G401 (cell line): ENCODE data around the gene KCNQ4. TPM values are rescaled to one million over a fixed set of nuclear protein-coding genes. Genes with fewer than 3 reads are reported as not detected.

ENCODE experiments used
- DNase-seq: peaks from one replicate; pipeline ENCODE4 v3.0.0-alpha.2; 2015; ENCODE audit warnings: low spot score
- in situ Hi-C: cut with HindIII; loops from 2 replicates; pipeline ENCODE4 v1.10.0; 2016; ENCODE audit warnings: low sequenced_read_pairs, mixed read lengths
- total RNA-seq: library from RNA; depleted of rRNA; stranded (reverse); fragments of >200 nt; shearing (Covaris generic); gene quantifications from 2 replicates; pipeline ENCODE4 v1.2.3, GENCODE V29; 2014; rRNA removed

KCNQ4 gene
- 0.61 and 1.2 TPM in 2 replicates for total RNA-seq

DNA sequence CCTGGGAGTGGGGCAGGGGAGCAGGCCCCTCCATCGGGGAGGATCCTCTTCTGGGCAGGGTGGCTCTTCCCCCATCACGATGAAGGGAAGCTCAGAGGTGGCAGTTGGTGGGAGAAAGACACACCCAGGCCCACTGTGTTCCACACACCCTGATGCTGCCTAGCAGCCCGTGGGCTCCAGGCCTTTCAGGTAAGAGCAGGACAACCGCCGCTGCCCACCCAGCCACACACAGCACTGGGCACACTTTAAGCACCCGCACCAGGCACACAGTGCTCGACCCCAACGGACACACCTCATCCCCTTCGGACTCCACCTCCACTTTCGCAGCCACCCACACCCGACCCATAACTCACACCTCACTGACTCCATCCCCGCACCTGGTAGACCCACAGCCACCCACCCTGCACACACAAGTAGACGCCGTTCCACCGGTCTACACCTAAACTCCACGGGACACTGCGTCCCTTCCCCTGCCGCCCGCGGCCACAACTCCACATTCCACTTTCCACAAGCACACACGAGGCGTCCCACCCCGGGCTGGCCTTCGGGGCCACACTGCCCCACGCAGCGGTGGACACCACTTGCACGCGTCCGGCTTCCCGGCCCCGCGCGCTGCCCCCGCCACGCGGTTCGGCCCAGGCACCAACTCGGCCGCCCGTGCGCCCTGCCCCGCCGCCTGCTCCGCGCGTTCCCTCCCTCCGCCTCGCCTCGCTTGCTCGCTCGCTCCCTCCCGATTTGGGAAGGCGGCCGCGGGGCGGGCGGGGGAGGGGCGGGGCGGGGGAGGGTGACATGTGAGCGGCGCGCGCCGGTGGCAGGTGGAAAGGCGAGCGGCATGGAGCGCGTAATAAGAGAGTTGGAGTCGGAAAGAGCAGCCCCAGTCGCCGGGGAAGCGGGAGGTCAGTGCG lies at the start of gene KCNQ4:
KCNQ4 (plus strand) TSS at position 787 of the 905 bp plus-strand sequence. CDS start 307 bp downstream, outside the sequence.
- in situ Hi-C loops = loop anchor here (10.0 kb wide), 1 partner anchor 162 kb away; no protein-coding TSS in a partner anchor
- peak; percentile 47 for DNase-seq

DNA sequence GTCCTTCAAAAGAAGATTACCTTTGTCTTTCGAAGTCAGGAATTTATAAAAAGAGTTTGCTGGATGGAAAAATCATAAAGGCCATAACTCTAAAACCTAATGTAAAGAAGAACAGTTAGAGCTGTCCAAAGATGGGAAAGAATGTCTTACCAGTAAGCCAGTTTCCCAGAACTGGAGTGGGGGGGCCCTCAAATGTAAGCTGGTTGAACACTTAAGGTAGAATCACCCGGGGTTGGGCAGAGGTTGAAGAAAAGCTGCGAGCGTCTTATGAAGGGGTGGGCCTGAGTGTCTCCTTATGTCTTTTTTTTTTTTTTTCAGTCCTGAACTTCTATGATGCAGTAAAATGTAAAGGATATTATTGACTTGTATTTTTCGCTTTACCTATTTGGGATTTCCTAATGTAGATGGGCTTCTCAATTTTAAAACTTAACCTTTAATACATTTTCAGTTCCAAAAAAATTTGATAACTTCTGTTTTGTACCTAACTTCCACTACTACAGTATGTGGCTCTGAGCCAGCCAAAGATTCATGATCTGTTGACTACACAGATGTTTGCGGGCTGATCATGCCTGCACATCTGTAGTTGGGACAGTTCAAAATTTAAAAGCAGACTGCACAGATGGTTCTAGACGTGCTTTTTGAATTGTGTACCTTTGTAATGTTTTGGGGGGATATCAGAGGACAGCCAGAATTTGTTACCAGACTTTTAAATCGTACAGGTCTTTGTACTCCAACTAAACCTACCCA lies 48.5 kb upstream of the KCNQ4 start:
- in situ Hi-C loops = no loop called here

DNA sequence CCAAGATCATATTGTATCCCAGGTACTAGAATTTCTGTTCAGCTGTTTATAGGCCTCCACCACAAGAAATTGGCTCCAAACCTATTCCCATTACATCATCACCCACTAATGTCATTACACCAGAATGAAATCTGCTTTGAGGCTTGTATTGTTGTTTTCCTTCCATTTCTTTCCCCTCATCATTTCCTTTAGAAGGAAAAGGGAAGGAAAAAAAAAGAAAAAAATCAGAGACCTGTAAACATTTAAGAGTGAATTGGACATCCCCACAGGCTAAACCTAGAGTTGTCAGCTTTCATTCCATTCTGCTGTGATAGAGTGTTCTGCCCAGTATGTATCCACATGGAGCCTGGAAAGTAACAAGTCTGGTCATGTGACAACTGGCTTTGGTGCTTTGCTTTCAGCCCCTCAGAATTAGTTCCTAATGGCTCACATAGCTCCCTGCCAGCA lies 47.5 kb upstream of the KCNQ4 start:
- peak; percentile 13 for DNase-seq
- in situ Hi-C loops = no loop called here

More for the DNA sequence above, 48.5 kb upstream of the KCNQ4 start:
- no peak for DNase-seq

DNA sequence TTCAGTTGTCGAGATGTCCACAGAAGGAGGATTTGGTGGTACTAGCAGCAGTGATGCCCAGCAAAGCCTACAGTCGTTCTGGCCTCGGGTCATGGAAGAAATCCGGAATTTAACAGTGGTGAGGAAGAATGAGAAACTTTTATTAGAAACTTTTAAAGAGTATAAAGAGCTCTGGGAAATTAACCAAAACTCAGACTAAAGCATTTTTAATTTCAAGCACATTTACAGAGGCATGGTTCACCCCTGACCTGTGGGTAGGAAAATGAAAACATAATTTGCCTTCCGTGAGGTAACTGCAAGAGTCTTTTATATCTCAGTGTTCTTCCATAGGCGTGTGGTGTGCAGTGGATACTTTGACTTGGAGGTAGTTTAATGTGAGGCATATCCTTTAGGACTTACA lies 44.8 kb upstream of the KCNQ4 start:
- DNase-seq = no peak
- in situ Hi-C loops = no loop called here

DNA sequence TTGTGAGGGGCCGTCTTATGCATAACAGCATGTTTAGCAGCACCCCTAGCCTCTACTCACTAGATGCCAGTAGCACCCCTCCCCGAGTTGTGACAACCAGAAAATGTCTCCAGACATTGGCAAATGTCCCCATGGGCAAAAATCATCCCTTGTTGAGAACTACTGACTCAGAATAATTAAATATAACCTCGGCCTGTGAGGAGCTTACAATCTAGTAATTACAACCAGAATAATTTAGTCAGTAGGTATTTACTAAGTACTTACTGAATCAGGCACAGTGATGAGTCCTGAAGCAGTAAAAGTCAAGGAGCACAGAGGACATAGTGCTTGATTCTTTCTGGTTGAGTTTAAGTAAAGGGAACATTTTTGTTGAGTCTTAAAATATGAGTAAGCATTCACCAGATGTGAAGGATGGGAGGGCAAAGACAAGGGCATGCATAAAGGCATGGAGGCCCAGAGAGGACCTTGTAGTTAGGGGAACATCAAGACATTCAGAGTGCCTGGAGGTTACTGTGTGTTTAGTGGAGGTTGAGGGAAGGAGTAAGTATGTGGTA lies 44.1 kb upstream of the KCNQ4 start:
- in situ Hi-C loops = no loop called here

DNA sequence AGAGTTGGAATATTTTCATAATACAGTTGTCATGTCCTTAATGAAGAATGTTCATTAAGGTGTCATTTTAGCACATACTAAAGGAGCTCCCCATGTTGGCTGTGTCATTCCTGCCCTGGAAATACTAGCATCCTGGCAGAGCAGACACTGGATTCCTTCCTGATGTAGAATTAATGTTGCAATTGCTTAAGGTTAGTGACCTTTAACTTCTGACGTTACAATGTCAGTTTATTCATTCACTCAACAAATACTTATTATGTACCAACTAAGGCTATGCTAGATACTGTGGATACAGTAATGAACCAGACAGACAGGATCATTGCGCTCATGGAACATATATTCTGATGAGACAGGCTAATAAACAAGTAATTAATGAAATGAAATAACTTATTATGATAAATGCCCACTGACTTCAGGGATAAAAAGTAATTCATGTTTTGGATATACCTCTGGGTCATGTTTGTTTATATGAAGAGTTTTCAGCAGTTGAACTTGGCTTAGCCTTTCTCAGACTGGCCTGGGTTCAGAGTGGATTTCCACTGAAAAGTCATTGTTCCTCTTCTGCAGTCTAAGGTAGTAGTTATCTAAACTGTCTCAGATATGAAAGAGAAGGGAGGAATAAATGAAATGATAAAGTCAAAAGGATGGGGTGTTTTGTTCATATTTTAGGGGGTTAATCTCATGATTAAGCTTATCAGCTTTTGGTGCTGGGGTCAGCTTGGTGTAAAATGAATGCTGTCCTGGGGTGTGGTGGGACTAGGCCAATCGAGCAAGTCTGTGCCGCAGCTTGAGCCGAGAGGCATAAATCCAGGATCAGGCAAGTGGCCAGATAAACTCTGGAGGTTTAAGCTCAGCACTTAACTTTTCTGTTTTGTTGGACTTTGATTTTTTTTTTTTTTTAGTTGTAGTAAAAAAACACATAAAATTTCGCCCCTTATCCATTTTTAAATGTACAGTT lies 43.3 kb upstream of the KCNQ4 start:
- DNase-seq = no peak
- in situ Hi-C loops = no loop called here

More for the DNA sequence above, 44.1 kb upstream of the KCNQ4 start:
- DNase-seq = no peak

DNA sequence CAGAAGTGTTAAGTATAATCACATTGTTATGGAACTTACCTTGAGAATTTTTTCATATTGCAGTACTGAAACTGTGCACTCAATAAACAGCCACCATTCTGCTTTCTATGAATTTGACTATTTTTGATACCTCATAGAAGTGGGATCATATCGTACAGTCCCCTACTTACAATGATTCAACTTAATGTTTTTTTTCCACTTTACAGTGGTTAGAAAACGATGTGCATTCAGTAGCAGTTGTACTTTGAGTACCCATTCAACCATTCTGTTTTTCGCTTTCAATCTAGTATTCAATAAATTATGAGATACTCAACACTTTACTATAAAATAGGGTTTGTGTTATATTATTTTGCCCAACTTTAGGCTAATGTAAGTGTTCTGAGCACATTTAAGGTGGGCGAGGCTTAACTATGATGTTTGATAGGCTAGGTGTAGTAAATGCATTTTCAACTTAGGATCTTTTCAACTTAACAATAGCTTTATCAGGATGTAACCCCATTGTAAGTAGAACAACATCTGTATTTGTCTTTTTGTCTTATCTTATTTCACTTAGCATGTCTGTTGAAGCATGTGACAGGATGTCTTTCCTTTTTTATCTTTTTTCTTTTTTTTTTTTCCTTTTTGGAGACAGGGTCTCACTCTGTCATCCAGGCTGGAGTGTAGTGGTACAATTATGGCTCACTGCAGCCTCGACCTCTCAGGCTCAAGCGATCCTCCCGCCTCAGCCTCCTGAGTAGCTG lies 42.4 kb upstream of the KCNQ4 start:
- no peak for DNase-seq
- in situ Hi-C loops = no loop called here

DNA sequence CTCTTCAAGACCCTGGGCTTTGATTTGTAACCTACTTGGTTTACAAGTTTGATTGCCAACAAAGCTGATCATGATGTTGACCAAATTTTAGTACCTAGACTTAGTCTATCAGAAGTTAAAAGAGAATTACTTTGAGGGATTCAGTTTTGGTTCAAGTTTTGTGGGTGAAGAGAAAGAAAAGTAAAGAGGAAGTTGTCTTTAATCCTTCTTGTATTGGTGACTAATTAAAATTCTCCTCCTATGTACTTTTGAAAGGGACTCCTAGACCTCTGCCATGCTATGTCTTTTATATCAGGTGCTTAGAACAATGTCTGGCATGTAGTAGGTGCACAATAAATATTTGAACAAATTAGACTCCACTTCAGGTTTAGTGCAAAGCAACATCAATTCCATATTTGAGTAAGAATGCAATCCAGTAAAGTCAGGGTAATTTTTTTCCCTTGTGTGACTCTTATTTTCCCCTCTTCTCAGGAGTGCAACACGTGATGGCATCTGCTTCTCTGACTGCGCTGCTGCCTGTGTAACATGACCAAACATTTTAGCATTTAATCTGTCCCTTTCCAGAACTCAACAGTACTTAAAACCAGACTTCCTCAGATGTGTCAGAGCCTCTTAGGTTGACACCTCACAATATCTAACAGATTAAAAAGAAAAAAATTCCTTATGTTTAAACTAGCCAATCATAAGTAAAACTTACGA lies 41.1 kb upstream of the KCNQ4 start:
- in situ Hi-C loops = no loop called here
- DNase-seq = no peak

DNA sequence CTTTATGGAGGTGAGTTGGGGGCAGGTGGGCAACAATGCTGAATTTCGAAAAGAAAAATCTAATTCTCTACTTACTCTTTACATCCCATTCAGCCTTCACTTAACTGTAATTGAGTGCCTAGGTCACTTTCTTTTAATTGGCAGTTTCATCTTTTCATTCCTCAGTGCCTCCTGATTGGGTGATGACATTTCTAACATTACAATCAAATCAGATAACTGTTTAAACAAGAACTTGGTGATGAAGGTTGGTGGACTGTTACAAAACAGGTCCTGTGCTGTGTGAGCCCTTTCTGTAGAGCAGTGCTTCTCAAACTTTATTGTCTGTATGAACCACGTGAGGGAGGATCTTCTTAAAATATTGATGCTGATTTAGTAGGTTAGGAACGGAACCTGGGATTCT lies 40.1 kb upstream of the KCNQ4 start:
- in situ Hi-C loops = no loop called here
- no peak for DNase-seq

DNA sequence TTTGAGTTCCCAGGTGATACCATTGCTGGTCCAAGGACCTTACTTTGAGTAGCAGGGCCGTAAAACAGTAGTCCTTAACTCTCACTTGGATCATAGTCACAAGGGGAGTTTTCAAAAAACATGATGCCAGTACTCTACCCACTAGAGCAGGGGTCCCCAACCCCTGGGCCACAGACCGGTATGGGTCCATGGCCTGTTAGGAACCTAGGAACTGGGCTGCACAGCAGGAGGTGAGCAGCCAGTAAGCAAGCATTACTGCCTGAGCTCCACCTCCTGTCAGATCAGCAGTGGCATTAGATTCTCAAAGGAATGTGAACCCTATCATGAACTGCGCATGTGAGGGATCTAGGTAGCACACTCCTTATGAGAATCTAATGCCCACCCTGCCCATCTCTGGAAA lies 39.7 kb upstream of the KCNQ4 start:
- DNase-seq = no peak
- in situ Hi-C loops = no loop called here

DNA sequence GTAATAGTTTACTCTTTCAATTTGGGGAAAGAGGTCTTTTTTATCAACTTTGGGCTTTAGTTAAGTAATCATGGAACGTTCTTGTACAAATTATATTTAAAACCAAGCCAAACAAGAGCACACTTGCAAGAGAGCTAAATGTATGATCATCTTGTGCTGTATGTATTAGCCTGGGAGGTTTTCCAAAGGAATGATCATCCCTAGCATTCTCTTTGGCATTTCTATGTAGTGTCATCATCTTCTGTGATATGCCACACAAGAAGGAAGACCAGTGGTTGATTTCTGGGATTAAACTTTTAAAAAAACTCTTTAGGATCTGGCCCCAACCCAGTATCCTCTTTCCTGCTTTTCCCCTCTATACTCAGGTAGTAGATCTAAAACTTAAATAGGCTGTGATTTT lies 38.4 kb upstream of the KCNQ4 start:
- in situ Hi-C loops = no loop called here
- DNase-seq = no peak

DNA sequence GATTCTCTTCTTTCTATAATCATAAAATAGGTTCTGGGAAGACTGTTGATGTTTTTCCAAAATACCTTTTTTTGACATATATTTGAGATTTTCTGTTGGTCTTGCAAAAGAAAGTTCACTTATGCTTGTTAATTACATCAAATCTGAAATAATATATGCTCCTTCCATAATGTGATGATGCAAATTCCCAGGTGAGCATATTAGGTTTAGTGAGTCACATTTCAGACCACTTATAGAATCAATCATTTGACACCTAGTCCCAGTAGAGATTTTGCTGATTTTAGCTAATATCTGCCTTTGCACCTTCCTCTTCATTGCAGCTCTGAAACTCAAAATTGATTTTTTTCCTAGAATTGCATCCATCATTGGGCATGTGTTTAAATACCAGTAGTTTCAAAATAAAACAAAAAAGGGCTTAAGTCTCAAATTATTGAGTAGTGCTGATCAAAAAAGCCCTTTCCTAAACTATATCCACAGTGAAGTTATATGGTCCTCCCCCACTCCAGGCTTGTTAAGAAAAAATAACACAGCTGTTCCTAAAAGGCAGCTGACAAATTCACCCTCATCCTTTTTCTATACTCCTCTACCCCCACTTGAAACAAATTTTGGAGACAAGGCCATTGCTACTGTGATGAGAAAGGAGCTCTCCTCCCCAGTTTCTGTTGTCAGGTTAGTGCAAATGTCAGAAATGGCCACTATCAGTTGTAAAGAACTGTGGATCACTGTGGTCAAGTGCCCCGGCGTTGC lies 37.1 kb upstream of the KCNQ4 start:
- no peak for DNase-seq
- in situ Hi-C loops = no loop called here

DNA sequence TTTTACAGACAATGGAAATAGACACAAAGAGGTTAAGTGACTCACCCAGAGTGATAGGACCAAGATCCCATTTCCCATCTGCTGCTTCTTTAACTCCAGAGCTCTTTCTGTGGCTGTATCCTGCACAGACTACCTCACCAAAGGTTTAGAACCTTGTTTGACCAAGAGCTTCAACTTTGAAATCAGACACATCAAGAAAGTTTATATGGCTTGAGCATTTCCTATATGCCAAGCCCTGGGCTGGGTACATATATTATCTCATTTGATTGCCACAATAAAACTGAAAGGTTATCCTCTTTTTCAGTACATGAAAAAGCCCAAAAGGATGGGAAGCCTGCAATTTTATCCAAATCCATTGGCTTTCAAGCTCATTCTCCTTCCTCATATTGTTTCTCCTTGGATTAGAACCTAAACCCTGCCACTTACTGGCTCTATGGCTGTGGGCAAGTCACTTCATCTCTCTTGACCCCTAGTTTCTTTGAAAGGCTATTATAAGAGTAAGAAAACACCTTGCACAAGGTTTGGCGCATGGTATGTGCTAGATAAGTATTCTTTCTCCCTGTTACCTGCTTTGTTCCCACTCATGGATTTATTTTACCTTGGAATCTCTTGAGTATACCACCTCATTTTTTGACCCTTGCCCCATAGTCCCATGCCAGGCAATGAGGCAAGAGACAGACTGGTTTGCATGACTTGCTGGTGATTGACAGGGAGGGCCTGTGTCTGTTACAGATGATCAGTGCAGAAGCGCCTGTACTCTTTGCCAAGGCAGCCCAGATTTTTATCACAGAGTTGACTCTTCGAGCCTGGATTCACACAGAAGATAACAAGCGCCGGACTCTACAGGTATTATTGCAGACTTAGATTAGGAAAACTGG lies 34.5 kb upstream of the KCNQ4 start:
- in situ Hi-C loops = no loop called here
- no peak for DNase-seq

DNA sequence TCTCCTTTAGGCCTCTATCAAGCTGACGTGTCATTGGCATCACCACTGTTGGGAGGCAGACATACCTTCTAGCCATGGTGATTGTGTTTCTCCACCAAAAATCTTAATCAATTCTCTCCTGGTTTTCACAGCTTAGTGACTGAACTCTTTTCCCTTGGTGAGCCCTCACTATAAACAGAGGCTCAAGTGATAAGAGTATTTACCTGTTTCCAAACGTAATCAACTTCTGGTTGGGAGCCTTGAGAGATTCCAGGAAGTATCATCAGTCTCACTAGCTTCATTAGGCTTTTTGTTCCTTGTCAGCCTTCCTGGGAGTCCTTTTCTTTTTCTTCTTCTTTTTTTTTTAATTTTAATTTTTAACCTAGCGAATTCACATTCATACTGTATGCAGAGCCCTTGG lies 33.8 kb upstream of the KCNQ4 start:
- in situ Hi-C loops = no loop called here
- no peak for DNase-seq

DNA sequence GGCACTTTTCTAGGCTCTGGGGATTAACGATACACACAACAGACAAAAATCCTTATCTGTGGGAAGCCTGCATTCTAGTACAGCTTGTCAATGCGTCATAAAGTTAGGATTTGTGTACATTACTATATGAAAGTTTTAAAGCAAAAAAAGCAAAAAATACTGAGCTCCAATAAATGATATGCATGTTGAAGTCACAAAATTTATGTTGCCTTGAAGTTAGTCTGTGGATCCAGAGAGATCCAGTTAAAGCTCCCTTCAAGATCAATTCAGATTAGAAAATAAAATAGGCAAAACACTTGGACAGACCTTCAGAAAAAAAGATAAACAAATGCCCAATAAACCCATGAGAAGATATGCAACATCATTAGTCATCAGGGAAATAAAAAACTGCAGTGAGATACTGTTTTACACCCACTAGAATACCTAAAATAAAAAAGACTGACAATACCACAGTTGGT lies 33.1 kb upstream of the KCNQ4 start:
- in situ Hi-C loops = no loop called here
- no peak for DNase-seq

DNA sequence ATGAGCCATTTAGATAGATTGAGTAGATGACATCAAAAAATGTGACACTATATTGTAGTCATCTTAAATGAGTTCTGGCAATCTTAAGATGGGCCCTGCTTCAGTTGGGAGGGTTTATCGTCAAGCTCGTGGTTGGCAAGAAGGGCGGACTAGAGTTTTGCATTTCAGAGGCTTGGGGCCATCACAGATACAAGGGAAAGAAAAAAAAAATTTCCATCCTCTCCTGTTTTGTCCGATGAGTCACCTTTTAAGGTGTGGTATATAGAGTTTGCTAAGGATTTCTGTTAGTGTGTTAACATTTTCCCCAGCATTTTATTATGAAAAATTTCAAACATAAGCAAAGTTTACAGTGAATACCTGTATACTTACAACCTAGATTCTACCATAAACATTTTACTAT lies 31.8 kb upstream of the KCNQ4 start:
- in situ Hi-C loops = no loop called here
- DNase-seq = no peak
